ENCODE results near the gene CCR4. TPM values are rescaled to one million over a fixed set of nuclear protein-coding genes. Genes with fewer than 3 reads are reported as not detected.

Gene CCR4
- total and polyA plus RNA-seq, 2 of the 13 experiments (the other 11 are each of a cell fraction or from before 2014, with no cell fraction given), result 0.04 to 0.05 TPM

- TF ChIP-seq ZMYM3 (CRISPR knock-in tag; IDR thresholded peaks at IDR 0.05) (peak; percentile 14; the same call in 1 of the 2 replicates), ZNF572 (CRISPR knock-in tag; IDR thresholded peaks at IDR 0.05) (no peak), MAFF (IDR thresholded peaks at IDR 0.05; ENCODE audit: low read depth, low read length) (0 out of 2 replicates have a peak, but pooled peaks have one; percentile 3), MTA3 (CRISPR knock-in tag; IDR thresholded peaks at IDR 0.05) (no peak), ZNF446 (CRISPR knock-in tag; IDR thresholded peaks at IDR 0.05) (no peak), ZMYM2 (CRISPR knock-in tag; IDR thresholded peaks at IDR 0.05) (no peak), DMTF1 (CRISPR knock-in tag; IDR thresholded peaks at IDR 0.05) (no peak), ZNF747 (CRISPR knock-in tag; IDR thresholded peaks at IDR 0.05; ENCODE audit: borderline replicate concordance) (no peak), ZNF781 (CRISPR knock-in tag; IDR thresholded peaks at IDR 0.05; ENCODE audit: borderline replicate concordance, not compliant biosample characterization) (no peak), ZNF614 (CRISPR knock-in tag; IDR thresholded peaks at IDR 0.05; ENCODE audit: borderline replicate concordance) (peak; percentile 68; the same call in 1 of the 2 replicates), STAG1 (CRISPR knock-in tag; IDR thresholded peaks at IDR 0.05) (peak; percentile 99), ZNF616 (CRISPR knock-in tag; IDR thresholded peaks at IDR 0.05; ENCODE audit: low read depth) (no peak), ZNF205 (CRISPR knock-in tag; IDR thresholded peaks at IDR 0.05) (peak; percentile 62; the same call in 1 of the 2 replicates), ZNF629 (CRISPR knock-in tag; conservative IDR thresholded peaks at IDR 0.05) (peak; percentile 87), ARHGAP35 (CRISPR knock-in tag; IDR thresholded peaks at IDR 0.05; ENCODE audit: borderline replicate concordance) (no peak), CTCF (CRISPR knock-in tag; IDR thresholded peaks at IDR 0.05) (peak; percentile 97), MYC (CRISPR knock-in tag; IDR thresholded peaks at IDR 0.05; ENCODE audit: borderline replicate concordance) (no peak), ZNF761 (CRISPR knock-in tag; conservative IDR thresholded peaks at IDR 0.05) (0 out of 2 replicates have a peak, but pooled peaks have one; percentile 48), ZNF670 (CRISPR knock-in tag; IDR thresholded peaks at IDR 0.05; ENCODE audit: borderline replicate concordance) (no peak)
- TF ChIP-seq, protein P1, sequence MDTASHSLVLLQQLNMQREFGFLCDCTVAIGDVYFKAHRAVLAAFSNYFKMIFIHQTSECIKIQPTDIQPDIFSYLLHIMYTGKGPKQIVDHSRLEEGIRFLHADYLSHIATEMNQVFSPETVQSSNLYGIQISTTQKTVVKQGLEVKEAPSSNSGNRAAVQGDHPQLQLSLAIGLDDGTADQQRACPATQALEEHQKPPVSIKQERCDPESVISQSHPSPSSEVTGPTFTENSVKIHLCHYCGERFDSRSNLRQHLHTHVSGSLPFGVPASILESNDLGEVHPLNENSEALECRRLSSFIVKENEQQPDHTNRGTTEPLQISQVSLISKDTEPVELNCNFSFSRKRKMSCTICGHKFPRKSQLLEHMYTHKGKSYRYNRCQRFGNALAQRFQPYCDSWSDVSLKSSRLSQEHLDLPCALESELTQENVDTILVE (CRISPR knock-in tag; IDR thresholded peaks at IDR 0.05), result 0 out of 2 replicates have a peak, but pooled peaks have one; percentile 59
- TF ChIP-seq, protein P2, sequence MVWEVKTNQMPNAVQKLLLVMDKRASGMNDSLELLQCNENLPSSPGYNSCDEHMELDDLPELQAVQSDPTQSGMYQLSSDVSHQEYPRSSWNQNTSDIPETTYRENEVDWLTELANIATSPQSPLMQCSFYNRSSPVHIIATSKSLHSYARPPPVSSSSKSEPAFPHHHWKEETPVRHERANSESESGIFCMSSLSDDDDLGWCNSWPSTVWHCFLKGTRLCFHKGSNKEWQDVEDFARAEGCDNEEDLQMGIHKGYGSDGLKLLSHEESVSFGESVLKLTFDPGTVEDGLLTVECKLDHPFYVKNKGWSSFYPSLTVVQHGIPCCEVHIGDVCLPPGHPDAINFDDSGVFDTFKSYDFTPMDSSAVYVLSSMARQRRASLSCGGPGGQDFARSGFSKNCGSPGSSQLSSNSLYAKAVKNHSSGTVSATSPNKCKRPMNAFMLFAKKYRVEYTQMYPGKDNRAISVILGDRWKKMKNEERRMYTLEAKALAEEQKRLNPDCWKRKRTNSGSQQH (CRISPR knock-in tag; IDR thresholded peaks at IDR 0.05; ENCODE audit: low read depth), result no peak
- TF ChIP-seq, protein P3, sequence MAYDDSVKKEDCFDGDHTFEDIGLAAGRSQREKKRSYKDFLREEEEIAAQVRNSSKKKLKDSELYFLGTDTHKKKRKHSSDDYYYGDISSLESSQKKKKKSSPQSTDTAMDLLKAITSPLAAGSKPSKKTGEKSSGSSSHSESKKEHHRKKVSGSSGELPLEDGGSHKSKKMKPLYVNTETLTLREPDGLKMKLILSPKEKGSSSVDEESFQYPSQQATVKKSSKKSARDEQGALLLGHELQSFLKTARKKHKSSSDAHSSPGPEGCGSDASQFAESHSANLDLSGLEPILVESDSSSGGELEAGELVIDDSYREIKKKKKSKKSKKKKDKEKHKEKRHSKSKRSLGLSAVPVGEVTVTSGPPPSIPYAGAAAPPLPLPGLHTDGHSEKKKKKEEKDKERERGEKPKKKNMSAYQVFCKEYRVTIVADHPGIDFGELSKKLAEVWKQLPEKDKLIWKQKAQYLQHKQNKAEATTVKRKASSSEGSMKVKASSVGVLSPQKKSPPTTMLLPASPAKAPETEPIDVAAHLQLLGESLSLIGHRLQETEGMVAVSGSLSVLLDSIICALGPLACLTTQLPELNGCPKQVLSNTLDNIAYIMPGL (CRISPR knock-in tag; IDR thresholded peaks at IDR 0.05; ENCODE audit: borderline replicate concordance in 1 of 2, low read depth in 1 of 2), result peak; percentile 49 to 57; a peak in 2 of 4 replicates
These were observed 3.6 kb upstream of the CCR4 start (continued) for GRCh38 chr3:32947789-32948238.

Measured in HepG2 (cell line).